ENCODE data around the gene CFAP46.
"Not testable (repeated sequence)": the region's sequence is repeated elsewhere in the genome, so short reads cannot be mapped to it uniquely, and the experiment has no call there.

Gene CFAP46

DNA sequence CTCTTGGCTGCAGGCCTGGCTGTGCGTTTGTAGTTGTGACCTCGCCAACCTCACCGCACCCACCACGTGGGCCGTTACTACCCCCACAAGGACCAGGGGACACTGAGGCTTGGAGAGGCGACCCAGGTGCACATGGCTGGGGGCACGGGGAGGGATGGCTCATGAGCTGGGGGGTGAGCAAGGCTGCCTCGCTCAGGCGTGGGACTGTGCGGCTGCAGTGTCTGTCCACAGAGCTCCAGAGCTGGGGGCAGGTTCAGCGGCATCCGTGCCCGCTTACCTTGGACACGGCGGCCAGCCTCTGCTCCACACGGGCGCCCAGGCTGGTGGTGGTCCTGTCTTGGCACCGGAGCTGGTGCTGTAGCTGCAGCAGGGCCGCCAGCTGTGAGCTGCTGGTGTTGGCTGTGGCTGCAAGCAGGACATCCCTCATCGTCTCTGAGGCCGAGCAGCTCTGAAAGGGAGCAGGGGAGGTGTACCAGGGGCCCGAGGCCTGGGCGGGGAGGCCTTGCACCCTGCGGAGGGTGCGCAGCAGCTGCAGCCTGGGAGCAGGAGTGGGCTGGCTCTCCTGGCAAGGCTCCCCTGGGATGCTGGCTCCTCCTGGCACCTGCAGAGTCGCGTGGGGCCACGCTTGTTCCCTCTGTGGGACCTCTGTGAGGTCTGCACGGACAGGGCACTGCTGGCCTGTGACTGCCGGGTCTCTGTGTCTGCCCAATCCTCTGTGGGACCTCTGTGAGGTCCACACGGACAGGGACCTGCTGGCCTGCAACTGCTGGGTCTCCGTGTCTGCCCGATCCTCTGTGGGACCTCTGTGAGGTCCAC is 96.4 kb downstream of the CFAP46 start:
- H3K36me3 ChIP-seq (ENCODE audit: insufficient read depth, low read length), result no peaks in the 10 kb centered on the region
- no peaks in the 10 kb centered on the region for H3K4me1 ChIP-seq (ENCODE audit: insufficient read depth, low read length)
- peaks cover 6% of the 10 kb centered on the region for H3K9me3 ChIP-seq (ENCODE audit: control insufficient read depth, insufficient read depth, low read length)
- no peak overlapping the region for H3K9ac ChIP-seq (ENCODE audit: low read depth, low read length)

DNA sequence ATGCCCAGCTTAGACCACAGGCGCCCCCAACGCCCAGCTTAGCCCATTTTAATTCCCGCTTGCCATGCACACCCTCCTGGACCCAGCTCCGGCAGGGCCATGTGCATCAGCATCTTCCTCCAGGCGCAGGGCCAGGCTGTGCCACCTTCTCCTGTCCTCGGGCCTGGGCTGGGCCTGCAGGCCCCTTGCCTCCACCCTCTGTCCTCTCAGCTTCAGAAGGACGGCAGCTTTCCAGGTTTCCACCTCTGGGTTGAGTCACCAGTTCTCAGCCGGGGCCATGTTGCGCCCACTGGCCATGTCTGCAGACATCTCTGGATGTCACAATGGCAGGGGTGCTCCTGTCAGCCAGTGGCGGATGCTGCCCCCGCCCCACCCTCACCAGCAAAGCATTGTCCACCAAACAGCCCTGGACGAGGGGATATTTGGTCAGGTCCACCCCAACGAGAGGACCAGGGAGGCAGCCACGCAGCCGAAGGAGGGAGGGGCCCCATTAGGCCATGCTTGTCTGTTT is 97.3 kb downstream of the CFAP46 start:
- Histone ChIP-seq H3K9ac (ENCODE audit: low read depth, low read length) (no peak overlapping the region), H3K36me3 (ENCODE audit: insufficient read depth, low read length) (no peaks in the 10 kb centered on the region), H3K9me3 (ENCODE audit: control insufficient read depth, insufficient read depth, low read length) (peaks cover 6% of the 10 kb centered on the region), H3K4me1 (ENCODE audit: insufficient read depth, low read length) (no peaks in the 10 kb centered on the region)

DNA sequence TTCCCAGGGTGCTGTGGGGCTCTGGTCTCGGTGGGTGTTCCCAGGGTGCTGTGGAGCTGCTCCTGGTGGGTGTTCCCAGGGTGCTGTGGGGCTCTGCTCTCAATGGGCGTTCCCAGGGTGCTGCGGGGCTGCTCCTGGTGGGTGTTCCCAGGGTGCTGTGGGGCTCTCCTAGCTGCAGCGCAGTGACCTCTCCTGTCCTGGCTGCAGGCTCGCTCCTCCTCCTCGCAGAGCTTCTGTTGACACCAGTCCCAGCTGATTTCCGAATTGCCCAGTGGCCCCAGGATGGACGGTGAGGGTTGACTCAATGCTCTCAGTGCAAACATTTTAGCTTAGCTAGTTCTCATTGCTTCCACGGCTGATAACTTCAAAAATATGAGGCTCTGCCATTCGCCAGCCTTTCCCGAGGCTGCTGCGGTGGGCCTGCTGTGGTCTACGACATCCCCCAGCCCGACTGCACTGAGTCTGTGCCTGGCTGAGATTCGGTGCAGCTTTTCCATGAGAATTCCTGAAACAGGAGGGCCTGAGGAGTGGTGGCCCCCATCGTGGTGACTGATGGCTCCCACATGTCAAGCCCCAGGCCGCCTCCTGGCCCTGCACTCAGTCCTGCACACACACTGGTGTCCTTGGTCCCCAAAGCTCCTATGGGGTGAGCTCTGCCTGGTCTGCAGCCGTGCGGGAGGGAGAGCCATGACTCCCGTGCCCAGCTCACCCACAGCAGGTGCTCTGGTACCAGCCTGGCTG is 98.1 kb downstream of the CFAP46 start:
- H3K36me3 ChIP-seq (ENCODE audit: insufficient read depth, low read length), result no peaks in the 10 kb centered on the region
- no peak overlapping the region for H3K9ac ChIP-seq (ENCODE audit: low read depth, low read length)
- peaks cover 6% of the 10 kb centered on the region for H3K9me3 ChIP-seq (ENCODE audit: control insufficient read depth, insufficient read depth, low read length)
- no peaks in the 10 kb centered on the region for H3K4me1 ChIP-seq (ENCODE audit: insufficient read depth, low read length)

DNA sequence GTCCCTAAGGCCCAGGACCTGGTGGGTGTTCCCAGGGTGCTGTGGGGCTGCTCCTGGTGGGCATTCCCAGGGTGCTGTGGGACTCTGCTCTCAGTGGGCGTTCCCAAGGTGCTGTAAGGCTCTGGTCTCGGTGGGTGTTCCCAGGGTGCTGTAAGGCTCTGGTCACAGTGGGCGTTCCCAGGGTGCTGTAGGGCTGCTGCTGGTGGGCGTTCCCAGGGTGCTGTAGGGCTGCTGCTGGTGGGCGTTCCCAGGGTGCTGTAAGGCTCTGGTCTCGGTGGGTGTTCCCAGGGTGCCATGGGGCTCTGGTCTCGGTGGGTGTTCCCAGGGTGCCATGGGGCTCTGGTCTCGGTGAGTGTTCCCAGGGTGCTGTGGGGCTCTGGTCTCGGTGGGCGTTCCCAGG is 99.1 kb downstream of the CFAP46 start:
- H3K4me1 ChIP-seq (ENCODE audit: insufficient read depth, low read length); H3K9ac ChIP-seq (ENCODE audit: low read depth, low read length); H3K9me3 ChIP-seq (ENCODE audit: control insufficient read depth, insufficient read depth, low read length); H3K36me3 ChIP-seq (ENCODE audit: insufficient read depth, low read length): not testable (repeated sequence)

DNA sequence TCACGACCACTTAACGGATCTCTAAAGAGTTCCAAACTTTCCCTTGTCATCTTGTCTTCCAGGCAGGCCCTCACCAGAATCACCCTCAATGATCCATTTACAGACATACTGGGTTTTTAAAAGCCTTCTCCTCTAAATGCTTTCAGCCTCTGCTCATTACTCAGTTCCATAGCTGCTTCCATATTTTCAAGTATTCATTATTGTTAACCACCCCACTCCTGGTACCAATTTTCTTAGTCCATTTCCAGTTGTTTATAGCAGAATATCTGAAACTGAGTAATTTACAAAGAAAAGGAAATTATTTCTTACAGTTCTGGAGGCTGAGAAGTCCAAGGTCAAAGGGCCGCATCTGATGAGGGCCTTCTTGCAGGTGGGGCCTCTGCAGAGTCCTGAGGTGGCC is 100.0 kb downstream of the CFAP46 start:
- Histone ChIP-seq H3K9ac (ENCODE audit: low read depth, low read length) (no peak overlapping the region), H3K4me1 (ENCODE audit: insufficient read depth, low read length) (no peaks in the 10 kb centered on the region), H3K36me3 (ENCODE audit: insufficient read depth, low read length) (no peaks in the 10 kb centered on the region), H3K9me3 (ENCODE audit: control insufficient read depth, insufficient read depth, low read length) (peaks cover 6% of the 10 kb centered on the region)

DNA sequence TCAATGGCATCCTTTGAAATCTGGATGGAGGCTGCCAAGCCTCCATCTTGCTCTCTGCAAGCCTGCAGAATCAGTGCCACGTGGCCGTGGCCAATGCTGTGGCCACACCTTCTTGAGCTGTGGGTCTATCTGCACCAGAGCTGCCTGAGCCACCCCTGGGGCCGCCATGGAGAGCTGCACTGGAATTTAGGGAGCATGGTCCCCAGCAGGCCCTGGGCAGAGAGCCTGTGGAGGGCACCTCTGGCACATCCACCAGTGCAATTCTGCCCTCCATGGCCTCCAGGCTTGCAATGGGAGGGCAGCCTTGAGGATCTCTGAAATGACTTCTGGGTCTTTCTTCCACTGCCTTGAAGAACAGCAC is 100.8 kb downstream of the CFAP46 start:
- Histone ChIP-seq H3K9me3 (ENCODE audit: control insufficient read depth, insufficient read depth, low read length) (peaks cover 6% of the 10 kb centered on the region), H3K9ac (ENCODE audit: low read depth, low read length) (no peak overlapping the region), H3K4me1 (ENCODE audit: insufficient read depth, low read length) (no peaks in the 10 kb centered on the region), H3K36me3 (ENCODE audit: insufficient read depth, low read length) (no peaks in the 10 kb centered on the region)

DNA sequence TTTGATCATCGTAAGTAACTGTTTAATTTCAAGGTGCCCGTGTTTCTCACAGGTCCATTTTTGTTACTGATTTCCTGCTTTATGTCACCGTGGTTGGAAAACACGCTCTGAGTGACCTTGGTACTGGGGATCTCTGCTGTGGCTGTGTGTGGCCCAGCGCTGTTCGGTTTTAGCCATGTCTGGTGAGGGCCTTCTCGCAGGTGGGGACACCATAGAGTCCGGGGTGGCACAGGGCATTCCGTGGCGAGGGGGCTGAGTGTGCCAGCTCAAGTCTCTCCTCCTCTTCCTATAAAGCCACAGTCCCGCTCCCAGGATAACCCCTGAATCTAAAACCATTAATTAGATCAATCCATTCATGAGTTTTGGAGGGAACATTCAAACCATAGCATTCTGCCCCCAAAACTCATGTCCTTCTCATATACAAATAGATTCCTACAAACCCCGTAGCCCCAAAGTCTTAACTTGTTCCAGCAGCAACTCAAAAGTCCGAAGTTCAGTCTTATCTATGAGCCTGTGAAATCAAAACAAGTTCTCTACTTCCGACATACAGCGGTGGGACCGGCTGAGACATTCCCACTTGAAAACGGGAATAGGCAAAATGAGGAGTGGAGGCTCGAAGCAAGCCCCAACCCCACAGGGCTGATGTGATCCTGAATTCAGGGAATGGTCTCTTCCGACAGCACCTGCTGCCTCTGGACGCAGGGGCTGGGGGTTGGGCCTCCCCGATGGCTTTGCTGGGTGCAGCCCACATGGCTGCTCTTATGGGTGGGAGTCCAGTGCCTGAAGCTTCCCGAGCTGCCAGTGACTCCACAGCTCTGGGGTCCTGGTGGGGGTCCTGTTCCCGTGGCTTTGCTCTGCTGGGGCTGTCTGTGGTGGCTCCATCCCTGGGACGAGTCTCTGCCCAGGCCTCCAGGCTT is 101.4 kb downstream of the CFAP46 start:
- peaks cover 6% of the 10 kb centered on the region for H3K9me3 ChIP-seq (ENCODE audit: control insufficient read depth, insufficient read depth, low read length)
- H3K9ac ChIP-seq (ENCODE audit: low read depth, low read length), result no peak overlapping the region
- no peaks in the 10 kb centered on the region for H3K36me3 ChIP-seq (ENCODE audit: insufficient read depth, low read length)
- H3K4me1 ChIP-seq (ENCODE audit: insufficient read depth, low read length), result no peaks in the 10 kb centered on the region

DNA sequence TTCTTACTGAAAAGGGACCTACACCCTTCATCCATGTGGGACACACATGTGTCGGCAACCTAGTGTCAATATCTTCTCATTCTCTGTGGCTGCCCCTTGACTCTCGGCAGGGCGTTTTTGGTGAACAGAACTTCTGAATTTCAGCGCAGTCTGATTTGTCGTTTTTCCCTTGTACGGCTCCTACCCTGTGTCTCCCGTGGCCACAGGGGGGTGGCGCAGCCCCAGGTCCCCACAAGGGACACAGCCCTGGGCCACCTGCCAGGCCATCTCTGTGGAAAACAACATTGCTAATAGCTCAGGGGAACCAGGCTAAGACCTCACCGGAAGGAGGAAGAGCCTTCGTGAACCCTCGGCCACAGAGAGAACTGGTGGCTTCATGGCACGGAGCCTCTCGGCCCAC is 103.3 kb downstream of the CFAP46 start:
- peaks cover 6% of the 10 kb centered on the region for H3K9me3 ChIP-seq (ENCODE audit: control insufficient read depth, insufficient read depth, low read length)
- H3K9ac ChIP-seq (ENCODE audit: low read depth, low read length), result no peak overlapping the region
- no peaks in the 10 kb centered on the region for H3K36me3 ChIP-seq (ENCODE audit: insufficient read depth, low read length)
- no peaks in the 10 kb centered on the region for H3K4me1 ChIP-seq (ENCODE audit: insufficient read depth, low read length)

DNA sequence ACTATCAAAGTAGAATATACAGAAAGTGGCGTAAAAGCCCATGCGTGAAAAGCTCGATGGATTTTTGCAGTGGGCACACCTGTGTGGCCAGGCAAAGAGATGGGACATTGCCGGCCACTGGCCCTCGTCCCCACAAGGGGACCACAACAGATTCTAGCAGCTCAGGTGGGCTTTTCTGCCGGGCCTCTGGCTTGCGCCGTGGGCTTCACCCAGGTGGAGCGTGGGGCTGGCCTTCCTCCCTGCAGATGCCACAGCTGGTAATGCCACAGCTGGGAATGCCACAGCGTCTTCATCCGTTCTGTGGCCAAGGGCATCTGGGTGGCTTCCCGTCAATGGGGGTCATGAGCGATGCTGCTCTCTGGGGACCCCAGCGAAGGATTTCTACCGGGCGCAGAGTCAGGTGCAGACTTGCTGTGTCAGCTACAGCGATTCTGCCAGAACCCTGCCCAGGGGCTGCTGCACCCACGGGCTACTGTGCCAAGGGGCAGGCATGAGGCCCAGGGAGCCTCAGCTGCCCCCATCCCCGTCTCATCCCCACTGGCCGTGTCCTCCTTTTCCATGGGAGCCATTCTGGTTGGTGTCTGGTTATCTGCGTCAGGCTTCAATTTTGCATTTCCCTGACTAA is 103.9 kb downstream of the CFAP46 start:
- Histone ChIP-seq H3K36me3 (ENCODE audit: insufficient read depth, low read length) (no peaks in the 10 kb centered on the region), H3K9ac (ENCODE audit: low read depth, low read length) (no peak overlapping the region), H3K9me3 (ENCODE audit: control insufficient read depth, insufficient read depth, low read length) (peaks cover 6% of the 10 kb centered on the region), H3K4me1 (ENCODE audit: insufficient read depth, low read length) (no peaks in the 10 kb centered on the region)

DNA sequence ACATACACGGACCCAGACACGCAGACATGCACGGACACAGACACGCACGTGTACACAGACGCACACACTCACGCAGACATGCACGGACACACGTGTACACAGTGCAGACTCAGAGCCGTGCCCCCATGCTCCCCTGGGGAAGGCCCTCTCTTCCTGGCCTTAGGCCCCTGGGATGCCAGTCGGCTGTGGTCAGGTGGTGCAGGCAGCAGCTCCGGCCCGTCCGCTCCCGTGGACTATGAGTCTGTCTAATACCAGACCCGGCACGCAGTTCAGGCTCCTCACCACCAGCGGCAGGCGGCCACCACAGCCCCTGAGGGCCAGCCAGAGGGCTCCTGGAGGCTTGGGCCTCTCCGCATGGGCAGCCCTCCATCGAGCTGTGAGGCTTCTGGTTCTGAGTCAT is 104.5 kb downstream of the CFAP46 start:
- H3K9ac ChIP-seq (ENCODE audit: low read depth, low read length), result no peak overlapping the region
- H3K4me1 ChIP-seq (ENCODE audit: insufficient read depth, low read length), result no peaks in the 10 kb centered on the region
- H3K9me3 ChIP-seq (ENCODE audit: control insufficient read depth, insufficient read depth, low read length), result peaks cover 6% of the 10 kb centered on the region
- H3K36me3 ChIP-seq (ENCODE audit: insufficient read depth, low read length), result no peaks in the 10 kb centered on the region

DNA sequence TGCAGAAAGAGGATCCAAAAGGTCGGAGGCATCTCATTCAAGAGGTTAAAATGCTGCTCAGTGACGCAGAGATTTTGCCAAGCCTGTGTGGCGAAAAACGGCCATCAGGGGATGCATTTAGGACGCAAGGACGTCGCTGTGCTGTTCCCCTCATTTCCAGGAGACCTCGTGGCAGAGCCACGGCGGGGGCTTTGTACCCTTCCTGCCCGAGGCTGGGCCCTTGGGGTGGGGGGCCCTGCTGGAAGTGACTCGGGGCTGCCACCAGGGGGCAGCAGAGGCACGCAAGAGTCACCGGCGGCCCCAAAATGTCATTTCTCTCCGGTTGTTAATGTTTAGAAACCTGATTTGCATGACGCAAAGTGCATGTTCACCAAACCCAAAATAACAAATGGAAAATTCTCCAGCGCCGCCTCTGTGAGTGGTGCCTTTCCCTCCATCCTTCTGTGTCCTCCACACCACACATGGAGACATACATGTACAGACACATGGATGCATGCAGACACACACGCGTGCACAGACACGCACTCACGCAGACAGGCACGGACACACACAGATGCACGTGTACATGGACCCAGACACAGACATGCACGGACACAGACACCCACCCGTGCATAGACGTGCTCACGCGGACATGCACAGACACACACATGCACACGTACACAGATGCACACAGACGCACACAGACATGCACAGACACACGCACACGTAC is 105.4 kb downstream of the CFAP46 start:
- no peaks in the 10 kb centered on the region for H3K36me3 ChIP-seq (ENCODE audit: insufficient read depth, low read length)
- H3K4me1 ChIP-seq (ENCODE audit: insufficient read depth, low read length), result no peaks in the 10 kb centered on the region
- H3K9ac ChIP-seq (ENCODE audit: low read depth, low read length), result no peak overlapping the region
- H3K9me3 ChIP-seq (ENCODE audit: control insufficient read depth, insufficient read depth, low read length), result peaks cover 4% of the 10 kb centered on the region; the same call in 1 of the 2 replicates

DNA sequence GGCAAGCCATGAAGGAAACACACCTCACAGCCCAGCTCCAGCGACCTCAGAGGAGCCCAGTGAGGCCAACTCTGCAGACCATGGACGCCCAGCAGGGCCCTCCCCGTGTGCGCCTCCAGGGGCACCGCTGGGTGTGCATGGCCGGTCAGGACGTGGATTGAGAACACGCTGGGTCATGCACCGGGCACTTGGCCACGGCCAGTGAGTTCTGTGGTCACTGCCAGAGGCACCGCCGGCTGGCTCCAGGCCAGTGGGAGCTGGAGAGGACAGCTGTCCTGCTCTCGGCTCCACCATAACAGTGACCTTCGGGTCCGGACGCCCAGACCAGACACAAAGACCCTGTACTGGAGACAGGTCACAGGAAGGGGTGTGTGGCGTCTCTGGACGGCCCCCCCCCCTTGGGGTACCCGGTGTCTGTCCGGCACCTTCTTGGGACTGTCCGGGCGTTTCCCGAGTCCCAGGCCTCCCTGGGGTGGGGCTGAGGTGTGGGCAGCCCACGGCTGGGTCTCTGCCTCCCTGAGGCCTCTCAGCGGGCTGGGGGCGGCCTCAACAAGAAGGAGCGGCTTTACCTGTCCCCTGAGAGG is 106.0 kb downstream of the CFAP46 start:
- no peaks in the 10 kb centered on the region for H3K4me1 ChIP-seq (ENCODE audit: insufficient read depth, low read length)
- no peaks in the 10 kb centered on the region for H3K36me3 ChIP-seq (ENCODE audit: insufficient read depth, low read length)
- no peak overlapping the region for H3K9ac ChIP-seq (ENCODE audit: low read depth, low read length)
- no peaks in the 10 kb centered on the region for H3K9me3 ChIP-seq (ENCODE audit: control insufficient read depth, insufficient read depth, low read length)

DNA sequence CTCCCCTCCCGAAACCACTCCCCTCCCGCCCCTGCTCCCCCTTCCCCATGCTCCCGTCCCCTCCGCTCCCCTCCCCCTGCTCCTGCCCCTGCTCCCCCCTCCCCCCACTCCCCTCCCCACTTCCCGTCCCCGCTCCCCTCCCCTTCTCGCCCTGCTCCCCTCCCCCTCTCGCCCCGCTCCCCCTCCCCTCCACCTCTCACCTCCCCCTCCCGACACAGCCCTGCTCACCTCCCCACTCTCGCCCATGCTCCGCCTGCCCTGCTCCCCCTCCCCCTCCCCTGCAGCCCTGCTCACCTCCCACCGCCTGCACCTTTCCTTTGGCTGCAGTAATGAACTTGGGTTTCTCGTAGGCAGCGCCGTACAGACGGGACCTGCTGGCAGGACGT is 106.5 kb downstream of the CFAP46 start:
- no peaks in the 10 kb centered on the region for H3K36me3 ChIP-seq (ENCODE audit: insufficient read depth, low read length)
- no peak overlapping the region for H3K9ac ChIP-seq (ENCODE audit: low read depth, low read length)
- no peaks in the 10 kb centered on the region for H3K9me3 ChIP-seq (ENCODE audit: control insufficient read depth, insufficient read depth, low read length)
- no peaks in the 10 kb centered on the region for H3K4me1 ChIP-seq (ENCODE audit: insufficient read depth, low read length)
